ENCODE results near the gene SMTNL2. TPM values are rescaled to one million over a fixed set of nuclear protein-coding genes. Genes with fewer than 3 reads are reported as not detected.

SMTNL2 gene
- total RNA-seq, 2 experiments from 2014 or later: not detected

DNA sequence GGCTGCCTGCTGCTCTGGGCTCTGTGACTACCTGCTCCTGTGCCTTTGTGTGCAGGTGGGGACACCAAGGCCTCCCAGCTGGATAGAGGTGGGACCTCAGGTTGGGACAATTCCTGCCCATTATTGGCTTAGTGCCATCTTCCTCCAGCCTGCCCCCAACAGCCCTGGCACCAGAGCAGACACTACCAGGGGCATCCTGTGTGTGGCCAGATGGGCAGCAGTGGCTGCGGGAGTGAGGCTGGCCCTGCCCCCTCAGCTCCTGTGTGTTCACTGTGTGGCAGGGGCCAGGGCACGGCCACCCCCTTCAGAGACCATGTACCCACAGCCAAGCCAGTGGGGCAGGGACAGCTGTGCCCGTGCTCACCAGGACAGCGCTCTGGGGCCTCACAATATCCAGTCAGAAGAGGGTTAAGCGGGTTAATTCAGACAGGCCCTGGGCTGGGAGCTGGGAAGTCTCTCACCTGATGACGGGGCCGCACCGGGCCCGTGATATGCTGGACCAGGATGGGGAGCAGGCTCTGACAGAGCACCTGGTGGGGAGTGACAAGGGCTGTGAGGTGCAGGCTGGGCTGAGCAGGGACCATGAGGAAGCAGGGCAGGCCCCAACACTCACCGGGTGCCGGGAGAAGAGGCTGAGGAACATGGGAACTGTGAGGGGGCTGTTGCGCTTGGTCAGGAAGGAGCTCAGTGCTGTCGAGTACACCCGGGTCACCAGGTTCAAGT lies 42.2 kb upstream of the SMTNL2 start:
- H3K9me3 Mint-ChIP-seq: no peaks in the 10 kb centered on the region
- DNase-seq: no peak
- no peaks in the 10 kb centered on the region for H3K27me3 Mint-ChIP-seq
- no peak overlapping the region for H3K4me3 Mint-ChIP-seq
- H3K4me1 Mint-ChIP-seq: no peaks in the 10 kb centered on the region
- H3K36me3 Mint-ChIP-seq: peaks cover 15% of the 10 kb centered on the region
- H3K27ac Mint-ChIP-seq: peak overlapping the region; percentile 52

DNA sequence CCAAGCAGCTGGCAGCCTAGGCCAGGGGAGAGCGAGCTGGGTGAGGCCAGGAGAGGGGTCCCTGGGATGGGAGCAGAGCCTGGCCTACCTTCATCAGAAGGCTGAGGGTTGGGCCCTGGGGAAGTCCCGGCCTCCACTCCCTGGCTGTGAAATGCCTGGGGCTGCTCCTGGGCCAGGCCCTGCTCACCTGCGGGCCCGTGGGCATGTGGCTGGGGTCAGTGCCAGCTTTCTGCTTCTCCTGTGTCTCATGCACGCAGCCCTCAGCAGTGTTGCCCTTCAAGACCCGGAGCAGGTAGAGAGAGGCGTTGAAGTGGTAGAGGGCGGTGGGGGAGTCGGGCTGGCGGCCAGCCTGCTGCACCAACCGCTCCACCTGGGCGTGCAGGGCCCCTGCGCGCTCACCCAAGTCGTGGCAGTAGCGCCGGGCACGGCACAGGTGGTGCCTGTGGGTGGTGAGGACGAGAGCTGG lies 41.6 kb upstream of the SMTNL2 start:
- no peak for DNase-seq
- H3K9me3 Mint-ChIP-seq: no peaks in the 10 kb centered on the region

GRCh38 chr17:4543557-4544026 lies 40.7 kb upstream of the SMTNL2 start:
- Mint-ChIP-seq H3K36me3 (peaks cover 15% of the 10 kb centered on the region), H3K9me3 (no peaks in the 10 kb centered on the region), H3K4me1 (no peaks in the 10 kb centered on the region), H3K27ac (no peak overlapping the region), H3K27me3 (no peaks in the 10 kb centered on the region), H3K4me3 (no peak overlapping the region)
- no peak for DNase-seq

More for the DNA sequence above, 41.6 kb upstream of the SMTNL2 start:
- no peaks in the 10 kb centered on the region for H3K4me1 Mint-ChIP-seq
- no peak overlapping the region for H3K27ac Mint-ChIP-seq
- H3K4me3 Mint-ChIP-seq: no peak overlapping the region
- H3K27me3 Mint-ChIP-seq: no peaks in the 10 kb centered on the region
- H3K36me3 Mint-ChIP-seq: peaks cover 15% of the 10 kb centered on the region

- no peak overlapping the region for H3K27ac Mint-ChIP-seq
- H3K4me3 Mint-ChIP-seq: no peak overlapping the region
- no peaks in the 10 kb centered on the region for H3K4me1 Mint-ChIP-seq
- no peaks in the 10 kb centered on the region for H3K27me3 Mint-ChIP-seq
- no peaks in the 10 kb centered on the region for H3K9me3 Mint-ChIP-seq
- no peak for DNase-seq
- peaks cover 15% of the 10 kb centered on the region for H3K36me3 Mint-ChIP-seq
Observed at GRCh38 chr17:4544135-4544950, 40.0 kb upstream of the SMTNL2 start.

GRCh38 chr17:4544951-4545216 lies 39.4 kb upstream of the SMTNL2 start:
- H3K27me3 Mint-ChIP-seq: no peaks in the 10 kb centered on the region
- H3K9me3 Mint-ChIP-seq: no peaks in the 10 kb centered on the region
- peaks cover 14% of the 10 kb centered on the region for H3K36me3 Mint-ChIP-seq
- no peak overlapping the region for H3K4me3 Mint-ChIP-seq
- no peak for DNase-seq
- no peak overlapping the region for H3K27ac Mint-ChIP-seq
- H3K4me1 Mint-ChIP-seq: no peaks in the 10 kb centered on the region

DNA sequence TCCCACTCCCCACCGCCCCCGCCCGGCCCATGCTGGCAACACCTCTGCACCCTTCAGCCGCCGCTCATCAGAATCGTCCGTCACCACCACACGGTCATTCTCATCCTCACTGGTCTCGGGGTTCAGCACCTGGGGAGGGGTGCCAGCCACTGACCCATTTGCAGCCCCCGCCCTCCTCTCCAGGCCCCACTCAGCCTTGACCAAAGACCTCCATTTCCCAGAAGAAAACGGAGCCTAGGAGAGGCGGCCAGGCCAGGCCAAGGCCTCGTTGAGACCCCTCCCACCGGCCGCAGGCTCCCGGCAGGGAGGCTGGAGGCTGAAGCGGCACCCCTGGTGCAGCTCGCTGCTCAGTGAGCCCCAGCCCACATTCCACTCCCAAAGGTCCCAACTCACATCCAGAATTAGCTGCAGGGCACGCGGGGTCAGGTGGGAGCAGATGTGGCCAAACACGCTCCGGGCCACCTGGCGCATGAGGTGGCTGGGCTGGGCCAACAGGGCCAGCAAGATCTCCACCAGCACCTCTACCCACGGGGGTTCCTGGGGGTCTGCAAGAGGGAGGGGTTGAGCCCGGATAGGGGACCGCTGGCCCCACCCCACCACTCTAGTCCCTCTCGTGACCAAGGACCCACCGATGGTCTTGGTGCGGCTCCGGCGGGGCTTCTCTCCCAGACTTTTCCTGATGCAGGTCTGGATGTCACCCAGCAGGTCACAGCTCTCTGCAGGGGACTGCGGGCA lies 38.9 kb upstream of the SMTNL2 start:
- Mint-ChIP-seq H3K27ac (no peak overlapping the region), H3K9me3 (no peaks in the 10 kb centered on the region)
- DNase-seq: no peak

DNA sequence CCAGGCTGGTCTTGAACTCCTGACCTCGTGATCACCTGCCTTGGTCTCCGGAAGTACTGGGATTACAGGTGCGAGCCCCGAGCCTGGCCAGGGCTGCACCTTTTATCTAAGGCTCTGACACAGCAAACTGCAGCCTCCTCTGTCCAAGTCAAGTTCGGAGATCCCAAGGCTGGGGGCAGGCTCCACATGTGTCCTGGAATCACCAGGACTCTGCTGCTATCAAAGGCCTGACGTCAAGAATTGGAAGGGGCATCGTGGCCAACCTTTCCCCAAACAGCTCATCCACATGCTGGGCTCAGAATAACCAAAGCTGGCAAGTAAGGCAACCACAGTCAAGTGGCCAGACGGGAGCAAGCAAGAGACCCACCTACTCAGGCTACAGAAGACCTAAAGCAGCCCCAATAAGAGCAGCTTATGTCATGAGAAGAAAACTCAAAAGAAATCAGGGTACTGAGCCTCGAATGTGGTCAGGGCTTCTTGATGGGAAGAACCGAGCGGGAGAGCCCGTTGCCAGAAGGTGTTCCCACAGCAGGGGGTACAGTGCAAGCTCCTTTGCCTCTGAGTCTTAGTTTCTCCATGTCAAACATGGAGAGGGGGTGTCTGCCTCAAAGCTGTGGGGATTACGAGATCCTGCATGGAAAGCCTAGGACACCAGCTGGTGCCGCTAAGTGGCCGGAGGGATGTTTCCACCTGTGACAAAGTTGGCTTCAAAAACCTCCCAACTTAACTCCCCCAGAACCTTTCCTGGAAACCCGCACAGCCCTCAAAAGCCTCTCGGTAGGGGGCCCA lies 37.0 kb upstream of the SMTNL2 start:
- H3K27ac Mint-ChIP-seq: no peak overlapping the region

More for the DNA sequence above, 38.9 kb upstream of the SMTNL2 start:
- H3K27me3 Mint-ChIP-seq: no peaks in the 10 kb centered on the region
- peaks cover 14% of the 10 kb centered on the region for H3K36me3 Mint-ChIP-seq
- no peak overlapping the region for H3K4me3 Mint-ChIP-seq
- no peaks in the 10 kb centered on the region for H3K4me1 Mint-ChIP-seq

DNA sequence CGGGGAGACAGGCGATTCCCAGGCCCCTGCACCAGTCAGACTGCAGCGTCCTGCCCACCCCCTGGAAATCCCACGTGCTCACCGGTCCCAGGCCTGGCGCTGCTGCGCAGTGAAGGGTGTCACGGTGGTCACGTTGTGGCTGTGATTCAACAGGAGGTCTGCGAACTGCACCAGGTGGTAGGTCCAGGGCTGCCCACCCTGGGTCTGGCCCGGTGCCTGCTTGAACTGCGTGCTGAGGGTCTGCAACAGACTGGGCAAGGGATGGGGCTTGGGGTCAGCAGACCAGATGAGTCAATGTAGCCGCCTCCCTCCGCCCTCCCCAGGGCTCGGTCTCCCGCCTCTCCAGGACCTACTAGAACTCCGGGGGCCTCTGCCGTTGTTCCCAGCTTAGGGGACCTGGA lies 36.3 kb upstream of the SMTNL2 start:
- no peak overlapping the region for H3K27ac Mint-ChIP-seq
- no peaks in the 10 kb centered on the region for H3K9me3 Mint-ChIP-seq
- no peak overlapping the region for H3K4me3 Mint-ChIP-seq
- H3K36me3 Mint-ChIP-seq: peaks cover 21% of the 10 kb centered on the region
- no peaks in the 10 kb centered on the region for H3K27me3 Mint-ChIP-seq
- peaks cover 2% of the 10 kb centered on the region for H3K4me1 Mint-ChIP-seq
- DNase-seq: no peak

More for the DNA sequence above, 37.0 kb upstream of the SMTNL2 start:
- DNase-seq: no peak
- Mint-ChIP-seq H3K36me3 (peaks cover 23% of the 10 kb centered on the region), H3K9me3 (no peaks in the 10 kb centered on the region), H3K4me3 (no peak overlapping the region), H3K4me1 (peaks cover 2% of the 10 kb centered on the region), H3K27me3 (no peaks in the 10 kb centered on the region)

GRCh38 chr17:4548721-4549531 lies 35.4 kb upstream of the SMTNL2 start:
- Mint-ChIP-seq H3K4me3 (no peak overlapping the region), H3K9me3 (no peaks in the 10 kb centered on the region), H3K27me3 (no peaks in the 10 kb centered on the region), H3K4me1 (peaks cover 6% of the 10 kb centered on the region), H3K36me3 (peaks cover 23% of the 10 kb centered on the region), H3K27ac (no peak overlapping the region)
- no peak for DNase-seq

- Mint-ChIP-seq H3K36me3 (peaks cover 33% of the 10 kb centered on the region), H3K27me3 (no peaks in the 10 kb centered on the region), H3K9me3 (no peaks in the 10 kb centered on the region)
Observed at GRCh38 chr17:4549781-4550533, 34.4 kb upstream of the SMTNL2 start.

DNA sequence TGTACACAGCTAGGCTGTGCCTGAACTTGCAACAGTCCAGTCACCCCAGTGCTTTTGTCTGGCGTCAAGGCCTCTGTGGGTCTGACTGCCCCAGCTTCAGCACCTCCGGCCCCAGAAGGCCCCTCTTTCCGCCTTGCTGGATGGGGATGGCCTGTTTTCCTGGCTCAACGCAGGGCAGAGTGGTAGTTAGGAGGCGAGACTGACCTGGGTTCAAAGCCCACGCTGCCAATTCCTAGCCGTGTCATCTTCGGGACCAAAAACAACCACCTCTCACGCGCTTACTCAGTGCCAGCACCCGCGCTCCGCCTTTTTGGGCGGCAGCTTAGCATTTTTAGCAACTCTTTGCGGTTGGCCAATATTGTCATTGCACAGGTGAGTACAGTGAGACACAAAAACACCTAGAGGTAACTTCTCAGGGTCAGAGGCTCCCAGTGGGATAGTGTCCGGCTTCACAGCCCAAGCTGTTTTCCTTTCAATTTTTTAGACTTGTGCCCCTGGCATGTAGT lies 33.7 kb upstream of the SMTNL2 start:
- no peak overlapping the region for H3K4me3 Mint-ChIP-seq
- H3K27ac Mint-ChIP-seq: no peak overlapping the region
- H3K36me3 Mint-ChIP-seq: peaks cover 36% of the 10 kb centered on the region
- H3K4me1 Mint-ChIP-seq: peaks cover 9% of the 10 kb centered on the region
- no peaks in the 10 kb centered on the region for H3K9me3 Mint-ChIP-seq
- DNase-seq: no peak
- no peaks in the 10 kb centered on the region for H3K27me3 Mint-ChIP-seq

More at GRCh38 chr17:4549781-4550533, 34.4 kb upstream of the SMTNL2 start:
- no peak overlapping the region for H3K27ac Mint-ChIP-seq
- peaks cover 8% of the 10 kb centered on the region for H3K4me1 Mint-ChIP-seq
- no peak overlapping the region for H3K4me3 Mint-ChIP-seq
- no peak for DNase-seq

- no peak overlapping the region for H3K4me3 Mint-ChIP-seq
- H3K27ac Mint-ChIP-seq: no peak overlapping the region
- H3K9me3 Mint-ChIP-seq: no peaks in the 10 kb centered on the region
- H3K27me3 Mint-ChIP-seq: no peaks in the 10 kb centered on the region
- H3K4me1 Mint-ChIP-seq: peaks cover 14% of the 10 kb centered on the region
- peaks cover 36% of the 10 kb centered on the region for H3K36me3 Mint-ChIP-seq
- no peak for DNase-seq
Observed at GRCh38 chr17:4551141-4551540, 33.2 kb upstream of the SMTNL2 start.

DNA sequence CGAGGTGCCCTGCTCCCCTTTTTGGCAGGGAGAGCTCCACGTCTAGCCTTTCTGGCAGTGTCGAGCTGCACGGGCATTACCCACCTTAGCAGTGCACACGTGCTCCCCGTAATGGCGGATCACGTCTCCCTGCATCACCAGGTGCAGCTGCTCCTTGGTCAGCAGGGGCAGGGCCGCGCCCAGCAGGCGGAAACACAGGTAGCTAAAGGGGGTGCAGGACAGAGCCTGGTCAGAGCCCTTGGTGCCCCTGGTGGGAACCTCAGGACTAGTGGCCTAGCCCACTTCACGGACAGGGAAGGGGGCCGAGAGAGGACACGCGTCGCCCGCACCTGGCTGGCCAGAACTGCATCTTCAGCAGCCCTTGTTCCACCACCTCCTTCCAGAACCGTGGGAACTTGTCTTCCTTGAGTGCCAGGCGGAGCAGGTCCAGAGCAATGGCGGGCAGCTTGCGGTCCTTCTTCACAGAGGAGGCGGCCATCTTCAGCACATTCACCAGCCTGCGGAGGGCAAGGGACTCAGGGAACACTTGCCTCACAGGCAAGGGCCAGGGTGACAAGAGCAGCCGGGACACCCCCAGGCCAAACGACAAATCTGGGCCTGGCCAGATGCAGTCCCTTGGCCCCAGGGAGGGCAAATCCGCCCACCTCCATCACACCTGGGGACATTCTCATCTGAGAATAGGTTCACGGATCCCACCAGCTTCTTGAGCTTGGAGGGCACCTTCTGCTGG lies 32.4 kb upstream of the SMTNL2 start:
- H3K27ac Mint-ChIP-seq: no peak overlapping the region
- no peak for DNase-seq
- H3K9me3 Mint-ChIP-seq: no peaks in the 10 kb centered on the region
- no peaks in the 10 kb centered on the region for H3K27me3 Mint-ChIP-seq
- H3K4me1 Mint-ChIP-seq: peaks cover 20% of the 10 kb centered on the region
- no peak overlapping the region for H3K4me3 Mint-ChIP-seq
- peaks cover 33% of the 10 kb centered on the region for H3K36me3 Mint-ChIP-seq
